GM21447 (cell line): ENCODE measurements around the gene WDHD1.
"Not testable (repeated sequence)": the region's sequence is repeated elsewhere in the genome, so short reads cannot be mapped to it uniquely, and the experiment has no call there.

Source experiments
- ATAC-seq: cut with Tn5 transposase; IDR thresholded peaks from one replicate; pipeline ENCODE4 v1.9.1; 2021; ENCODE audit not compliant: unreplicated experiment

WDHD1 gene

DNA sequence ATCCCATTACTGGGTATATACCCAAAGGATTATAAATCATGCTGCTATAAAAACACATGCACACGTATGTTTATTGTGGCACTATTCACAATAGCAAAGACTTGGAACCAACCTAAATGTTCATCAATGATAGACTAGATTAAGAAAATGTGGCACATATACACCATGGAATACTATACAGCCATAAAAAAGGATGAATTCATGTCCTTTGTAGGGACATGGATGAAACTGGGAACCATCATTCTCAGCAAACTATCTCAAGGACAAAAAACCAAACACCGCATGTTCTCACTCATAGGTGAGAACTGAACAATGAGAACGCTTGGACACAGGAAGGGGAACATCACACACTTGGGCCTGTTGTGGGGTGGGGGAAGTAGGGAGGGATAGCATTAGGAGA is 73.3 kb downstream of the WDHD1 start:
- not testable (repeated sequence) for ATAC-seq

DNA sequence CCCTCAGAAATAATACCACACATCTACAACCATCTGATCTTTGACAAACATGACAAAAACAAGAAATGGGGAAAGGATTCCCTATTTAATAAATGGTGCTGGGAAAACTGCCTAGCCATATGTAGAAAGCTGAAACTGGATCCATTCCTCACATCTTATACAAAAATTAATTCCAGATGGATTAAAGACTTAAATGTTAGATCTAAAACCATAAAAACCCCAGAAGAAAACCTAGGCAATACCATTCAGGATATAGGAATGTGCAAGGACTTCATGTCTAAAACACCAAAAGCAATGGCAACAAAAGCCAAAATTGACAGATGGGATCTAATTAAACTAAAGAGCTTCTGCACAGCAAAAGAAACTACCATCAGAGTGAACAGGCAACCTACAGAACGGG is 74.1 kb downstream of the WDHD1 start:
- not testable (repeated sequence) for ATAC-seq

- no peak for ATAC-seq
Measured at GRCh38 chr14:54947230-54947629, 79.7 kb downstream of the WDHD1 start.

DNA sequence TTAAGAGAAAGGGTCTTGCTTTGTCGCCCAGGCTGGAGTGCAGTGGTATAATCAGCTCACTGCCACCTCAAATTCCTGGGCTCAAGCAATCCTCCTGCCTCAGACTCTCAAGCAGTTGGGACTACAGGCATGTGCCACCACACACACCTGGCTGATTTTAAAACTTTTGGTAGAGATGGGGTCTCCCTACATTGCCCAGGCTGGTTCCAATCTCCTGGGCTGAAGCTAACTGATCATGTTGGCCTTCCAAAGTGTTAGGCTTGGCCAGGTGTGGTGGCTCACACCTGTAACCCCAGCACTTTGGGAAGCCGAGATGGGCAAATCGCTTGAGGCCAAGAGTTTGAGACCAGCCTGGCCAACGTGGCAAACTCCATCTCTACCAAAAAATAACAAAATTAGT is 80.4 kb downstream of the WDHD1 start:
- no peak for ATAC-seq

DNA sequence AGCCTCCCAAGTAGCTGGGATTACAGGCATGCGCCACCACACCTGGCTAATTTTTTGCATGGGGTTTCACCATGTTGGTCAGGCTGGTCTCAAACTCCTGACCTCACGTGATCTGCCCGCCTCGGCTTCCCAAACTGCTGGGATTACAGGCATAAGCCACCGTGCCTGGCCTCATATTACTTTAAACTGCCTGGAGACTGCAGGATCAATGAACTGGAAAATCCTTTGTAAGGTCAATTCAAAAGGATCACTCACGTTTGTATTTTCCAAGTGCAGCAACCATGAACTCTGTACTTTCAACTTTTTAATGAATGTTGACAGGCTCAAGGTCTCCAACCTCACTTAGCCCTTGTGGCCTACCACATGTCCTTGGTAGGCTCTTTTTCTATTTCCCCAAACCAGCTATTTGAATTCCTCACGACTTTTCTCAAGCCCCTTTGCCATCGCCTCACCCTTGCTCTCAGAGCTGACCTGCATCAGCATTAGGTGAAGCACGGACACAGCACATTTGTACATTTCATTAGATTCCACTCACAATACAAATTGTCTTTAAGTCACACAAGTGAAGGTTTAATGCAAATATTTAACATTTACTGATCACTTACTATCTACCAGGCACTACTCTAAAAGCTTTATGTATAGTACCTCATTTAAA is 82.0 kb downstream of the WDHD1 start:
- ATAC-seq, result no peak

DNA sequence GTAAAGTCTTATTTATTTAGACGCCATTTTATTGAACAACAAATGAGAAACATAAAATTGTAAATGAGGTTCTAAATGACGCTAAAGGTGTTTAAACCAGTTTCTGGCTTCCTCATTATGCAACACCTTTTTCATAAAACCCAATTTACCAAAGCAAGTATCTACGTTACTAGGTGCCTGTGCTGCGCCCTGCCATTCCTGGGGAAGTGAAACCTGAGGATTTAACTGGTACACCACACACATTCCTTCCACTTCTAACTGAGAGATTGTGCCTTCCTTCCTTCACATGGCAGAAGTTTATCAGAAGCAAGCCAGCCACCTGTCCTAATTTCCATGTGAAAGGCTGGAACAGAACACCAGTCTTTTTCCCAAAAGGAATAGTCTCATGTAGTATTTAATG is 84.0 kb downstream of the WDHD1 start:
- no peak for ATAC-seq

DNA sequence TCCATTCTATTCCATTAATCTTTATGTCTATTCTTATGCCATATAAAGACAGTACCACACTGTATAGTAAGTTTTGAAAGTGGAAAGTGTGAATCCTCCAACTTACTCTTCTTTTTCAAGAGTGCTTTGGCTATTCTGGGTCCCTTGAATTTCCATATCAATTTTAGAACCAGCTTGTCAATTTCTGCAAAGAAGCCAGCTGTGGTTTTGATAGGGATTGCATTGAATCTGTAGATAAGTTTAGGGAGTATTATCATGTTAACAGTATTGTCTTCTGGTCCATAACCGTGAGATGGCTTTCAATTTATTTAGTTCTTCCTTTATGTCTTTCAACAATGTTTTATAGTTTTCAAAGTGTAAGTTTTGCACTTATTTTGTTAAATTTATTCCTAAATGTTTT is 90.1 kb downstream of the WDHD1 start:
- no peak for ATAC-seq

GRCh38 chr14:54935958-54936357 is 90.9 kb downstream of the WDHD1 start:
- ATAC-seq, result no peak

DNA sequence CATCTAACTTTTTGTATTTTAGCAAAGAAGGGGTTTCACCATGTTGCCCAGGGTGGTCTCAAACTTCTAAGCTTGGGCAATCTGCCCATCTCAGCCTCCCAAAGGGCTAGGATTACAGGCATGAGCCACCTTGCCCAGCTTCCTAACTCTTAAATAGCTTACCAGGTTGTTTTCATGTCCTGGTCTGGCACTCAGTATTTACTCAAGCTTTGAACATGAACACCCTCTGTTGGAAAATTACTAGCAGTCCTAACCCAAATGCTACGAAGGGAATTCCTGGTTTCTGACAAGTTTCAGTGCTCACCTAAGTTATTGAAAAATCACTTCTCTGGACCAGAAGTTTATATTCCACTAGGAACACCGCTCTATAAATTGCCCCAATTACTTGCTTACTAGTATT is 91.8 kb downstream of the WDHD1 start:
- ATAC-seq, result no peak

DNA sequence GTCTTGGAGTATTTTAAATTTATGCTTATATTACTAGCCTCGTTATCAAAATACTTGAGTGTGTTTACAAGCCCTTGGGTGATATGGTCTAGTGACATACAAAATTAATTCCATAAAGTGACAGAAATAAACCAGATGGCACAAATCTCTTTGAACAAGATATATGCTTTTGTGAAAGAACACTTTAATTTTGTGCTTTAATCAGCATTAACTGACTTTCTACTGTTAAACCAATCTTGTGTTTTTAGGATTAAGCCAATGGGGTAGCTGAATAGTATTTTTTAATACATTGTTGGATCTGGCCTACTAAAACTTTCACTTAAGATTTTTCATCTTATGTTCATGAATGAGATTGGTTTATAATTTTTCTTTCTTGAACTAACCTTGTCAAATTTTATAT is 93.9 kb downstream of the WDHD1 start:
- no peak for ATAC-seq

GRCh38 chr14:54931598-54932340 is 95.1 kb downstream of the WDHD1 start:
- ATAC-seq, result no peak

DNA sequence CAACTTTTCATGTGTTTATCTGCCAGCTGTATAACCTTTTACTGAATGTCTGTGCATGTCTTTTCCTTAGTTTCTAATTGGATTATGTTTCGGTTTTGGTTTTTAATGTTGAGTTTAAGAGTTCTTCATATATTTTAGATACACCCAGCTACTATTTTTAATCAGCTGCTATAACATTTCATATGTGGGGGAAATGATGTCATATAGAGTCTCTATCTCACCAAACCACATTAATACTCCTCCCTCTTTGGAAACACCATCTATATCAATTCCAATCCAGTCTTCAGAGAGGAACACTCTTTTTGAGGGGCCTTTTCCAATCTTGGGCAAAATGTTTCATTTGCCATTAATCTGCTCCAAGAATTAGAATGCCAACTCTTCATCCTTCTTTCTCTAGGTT is 95.8 kb downstream of the WDHD1 start:
- no peak for ATAC-seq

DNA sequence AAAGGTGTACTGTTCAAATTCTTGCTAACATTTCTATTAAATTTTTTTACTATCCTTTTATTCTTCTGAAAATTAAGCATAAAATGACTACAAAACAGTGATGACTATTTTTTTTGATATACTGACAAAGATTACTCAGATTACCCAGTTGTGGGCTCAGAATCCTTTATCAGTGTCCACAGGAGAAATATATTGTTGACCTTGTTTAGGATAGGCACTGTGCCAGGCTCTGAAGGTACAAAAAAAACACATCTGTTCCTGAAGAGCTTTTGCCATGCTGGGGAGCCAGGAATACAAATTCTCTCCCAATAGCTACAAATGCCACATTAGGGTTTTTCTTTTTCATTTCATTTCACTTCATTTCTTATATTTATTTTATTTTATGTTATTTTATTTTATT is 97.3 kb downstream of the WDHD1 start:
- ATAC-seq, result no peak

DNA sequence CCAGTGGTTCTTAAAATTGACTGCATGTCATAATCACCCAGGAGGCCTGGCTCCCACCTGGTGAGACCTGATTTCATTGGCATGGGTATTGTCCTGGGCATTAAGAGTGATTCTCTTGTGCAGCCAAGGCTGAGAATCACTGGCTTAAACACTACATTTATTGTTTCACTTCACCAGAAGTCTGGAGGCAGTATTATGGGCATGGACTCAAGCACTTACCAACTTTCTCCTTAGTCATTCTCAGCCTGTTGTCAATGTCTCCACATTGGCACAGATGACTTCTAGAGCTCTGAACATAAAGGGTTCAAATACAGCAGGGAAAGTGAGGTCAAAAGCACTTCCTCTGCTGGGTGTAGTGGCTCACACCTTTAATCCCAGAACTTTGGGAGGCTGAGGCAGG is 98.7 kb downstream of the WDHD1 start:
- no peak for ATAC-seq

DNA sequence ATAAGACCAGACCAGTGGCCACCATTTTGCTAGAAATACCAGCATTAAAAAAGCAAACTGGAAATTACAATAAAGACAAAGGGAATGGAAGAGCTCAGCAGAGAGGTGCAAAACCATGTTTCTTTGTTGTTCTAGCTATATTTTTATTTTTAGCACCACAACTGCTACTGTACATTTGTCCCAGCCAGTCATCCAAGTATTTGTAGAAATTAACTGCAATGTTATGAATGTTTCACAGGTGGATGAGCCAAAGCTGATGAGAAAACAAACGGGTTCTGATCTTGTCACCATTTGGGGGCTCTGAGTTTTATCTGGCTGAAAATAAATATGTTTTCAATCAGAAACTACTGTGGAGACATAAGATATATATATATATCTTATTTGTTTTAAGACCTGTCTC is 99.3 kb downstream of the WDHD1 start:
- ATAC-seq, result no peak

DNA sequence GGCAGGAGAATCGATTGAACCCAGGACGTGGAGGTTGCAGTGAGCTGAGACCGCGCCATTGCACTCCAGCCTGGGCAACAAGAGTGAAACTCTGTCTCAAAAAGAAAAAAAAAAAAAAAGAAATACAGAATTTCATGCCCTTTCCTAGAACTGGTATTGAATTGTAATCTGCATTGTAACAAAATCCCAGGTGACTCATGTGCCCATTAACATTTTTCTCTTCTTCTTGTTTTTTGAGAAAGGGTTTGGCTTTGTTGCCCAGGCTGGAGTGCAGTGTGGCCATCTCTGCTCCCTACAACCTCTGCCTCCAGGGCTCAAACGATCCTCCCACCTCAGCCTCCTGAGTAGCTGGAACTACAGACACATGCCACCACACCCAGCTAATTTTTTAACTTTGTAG is 100.3 kb downstream of the WDHD1 start:
- ATAC-seq, result not testable (repeated sequence)

GRCh38 chr14:54922598-54922997 is 104.3 kb downstream of the WDHD1 start:
- ATAC-seq, result no peak

- ATAC-seq, result no peak
Measured at GRCh38 chr14:54920052-54920451, 106.8 kb downstream of the WDHD1 start.

DNA sequence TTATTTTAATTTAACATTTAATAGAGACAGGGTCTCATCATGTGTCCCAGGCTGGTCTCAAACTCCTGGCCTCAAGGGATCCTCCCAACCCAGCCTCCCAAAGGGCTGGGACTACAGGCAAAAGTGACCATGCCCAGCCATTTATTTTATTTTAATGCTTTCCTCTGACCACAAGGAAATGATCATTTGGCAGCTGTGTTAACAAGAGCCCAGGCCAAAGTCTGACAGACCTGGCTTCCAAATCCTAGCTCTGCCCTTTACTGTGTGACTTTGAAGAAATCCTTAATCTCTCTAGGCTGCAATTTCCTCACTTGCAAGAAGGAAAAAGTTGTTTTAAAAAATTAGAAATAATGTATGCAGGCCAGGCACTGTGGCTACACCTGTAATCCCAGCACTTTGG is 107.6 kb downstream of the WDHD1 start:
- no peak for ATAC-seq

DNA sequence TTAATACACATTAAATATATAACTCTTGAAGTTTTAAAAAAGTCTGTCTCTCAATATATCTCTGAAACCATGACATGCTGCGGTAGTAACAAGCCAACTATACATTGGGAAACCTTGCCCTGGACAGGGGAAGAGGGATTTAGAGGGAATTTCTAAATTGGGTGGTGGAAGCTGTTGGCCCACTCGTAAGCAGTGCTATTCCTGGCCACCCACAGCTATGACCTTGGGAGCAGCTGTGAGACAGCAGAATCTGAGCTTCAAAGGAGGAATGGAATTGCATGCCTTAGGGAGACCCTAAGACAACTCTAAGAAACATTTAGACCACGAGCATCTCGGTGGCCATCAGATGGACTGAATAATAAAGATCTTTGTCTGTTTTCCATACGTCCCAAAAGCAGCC is 108.5 kb downstream of the WDHD1 start:
- ATAC-seq, result no peak

DNA sequence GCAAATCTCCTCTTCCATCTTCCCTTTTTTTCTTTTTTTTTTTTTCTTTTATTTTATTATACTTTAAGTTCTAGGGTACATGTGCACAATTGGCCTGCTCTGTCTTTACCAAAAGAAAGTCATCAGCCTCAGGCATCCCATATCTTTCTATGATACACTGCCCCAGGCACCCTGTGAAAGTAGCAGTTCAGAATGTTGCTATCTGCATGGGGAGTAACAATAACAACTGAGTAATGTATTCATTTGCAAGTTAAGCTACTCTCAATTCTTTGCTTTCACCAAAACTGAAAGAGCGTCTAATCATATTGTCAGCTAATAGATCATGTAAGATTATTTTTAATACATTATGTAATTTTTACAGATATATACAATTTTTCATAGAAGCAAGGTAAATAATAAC is 110.8 kb downstream of the WDHD1 start:
- ATAC-seq, result no peak

GRCh38 chr14:54909817-54910558 is 116.9 kb downstream of the WDHD1 start:
- no peak for ATAC-seq
